GM18507 (cell line): ENCODE measurements around the gene GABRD.

Experiments used
- DNase-seq: peaks from one replicate; pipeline ENCODE4 v3.0.0; 2011; ENCODE audit warnings: low read depth; ENCODE audit not compliant: insufficient read length; ENCODE audit errors: extremely low spot score
- FAIRE-seq: peaks from 2 replicates; lab custom pipeline; 2011; peaks lifted over from hg19 to GRCh38; lab: Jason Lieb, UNC

GABRD gene

GRCh38 chr1:2009101-2010053 is 9.8 kb upstream of the GABRD start:
- no peak for DNase-seq
- no peak for FAIRE-seq

- DNase-seq: no peak
- FAIRE-seq: no peak
These were observed 5.0 kb upstream of the GABRD start for GRCh38 chr1:2014181-2014580.

- FAIRE-seq (no peak), DNase-seq (no peak)
These were observed 4.1 kb upstream of the GABRD start for GRCh38 chr1:2014741-2015735.

GRCh38 chr1:2016123-2016522 is 3.0 kb upstream of the GABRD start:
- no peak for FAIRE-seq
- DNase-seq: no peak

- no peak for FAIRE-seq
- no peak for DNase-seq
These were observed 651 bp upstream of the GABRD start for GRCh38 chr1:2018217-2019171.

- no peak for DNase-seq
- no peak for FAIRE-seq
These were observed 595 bp downstream of the GABRD start for GRCh38 chr1:2019571-2020309.

- FAIRE-seq: no peak
These were observed 1.1 kb downstream of the GABRD start for GRCh38 chr1:2020310-2020655.

GRCh38 chr1:2021550-2021949 is 2.4 kb downstream of the GABRD start:
- DNase-seq: no peak
- FAIRE-seq: no peak

More at GRCh38 chr1:2020310-2020655, 1.1 kb downstream of the GABRD start:
- no peak for DNase-seq

GRCh38 chr1:2022063-2022770 is 3.1 kb downstream of the GABRD start:
- DNase-seq (no peak), FAIRE-seq (no peak)

GRCh38 chr1:2023187-2023586 is 4.0 kb downstream of the GABRD start:
- FAIRE-seq (no peak), DNase-seq (no peak)

- DNase-seq: no peak
- FAIRE-seq: no peak
These were observed 5.3 kb downstream of the GABRD start for GRCh38 chr1:2024451-2024850.

GRCh38 chr1:2024887-2025286 is 5.7 kb downstream of the GABRD start:
- DNase-seq: no peak
- no peak for FAIRE-seq

- DNase-seq: no peak
- no peak for FAIRE-seq
These were observed 6.4 kb downstream of the GABRD start for GRCh38 chr1:2025491-2025981.

- DNase-seq (no peak), FAIRE-seq (no peak)
These were observed 8.9 kb downstream of the GABRD start for GRCh38 chr1:2027961-2028583.

- FAIRE-seq (no peak), DNase-seq (no peak)
These were observed 9.9 kb downstream of the GABRD start for GRCh38 chr1:2028870-2029560.

- no peak for FAIRE-seq
- no peak for DNase-seq
These were observed 10.4 kb downstream of the GABRD start for GRCh38 chr1:2029561-2029960.
